Muscle of leg (tissue), 16 donors: ENCODE data around the gene SLC6A1. TPM values are rescaled to one million over a fixed set of nuclear protein-coding genes. Genes with fewer than 3 reads are reported as not detected.
A peak's percentile ranks its signal among the peaks of the same experiment; 100 is the strongest.

ENCODE experiments used
- DNase-seq: peaks from one replicate; pipeline ENCODE4 v3.0.0; 2013
- H3K27ac ChIP-seq: one replicate; pipeline ENCODE4 v1.5.1; 2013; ENCODE audit warnings: mild to moderate bottlenecking, low read length, control low read depth
- H3K27me3 ChIP-seq: one replicate; pipeline ENCODE4 v1.6.1; 2013; ENCODE audit warnings: low read length; ENCODE audit not compliant: control insufficient read depth, insufficient read depth
- H3K36me3 ChIP-seq: one replicate; pipeline ENCODE4 v1.6.1; 2013; ENCODE audit warnings: low read length; ENCODE audit not compliant: control insufficient read depth, insufficient read depth
- H3K4me1 ChIP-seq: one replicate; pipeline ENCODE4 v1.6.1; 2013; ENCODE audit warnings: low read length; ENCODE audit not compliant: control insufficient read depth, insufficient read depth
- H3K4me3 ChIP-seq: one replicate; pipeline ENCODE4 v1.5.1; 2013; ENCODE audit warnings: low read length, control low read depth
- H3K9me3 ChIP-seq: replicated peaks from 2 replicates; pipeline ENCODE4 v1.6.1; 2013; ENCODE audit warnings: low read depth, low read length; ENCODE audit not compliant: control insufficient read depth
- WGBS: methylation state at CpG from one replicate; pipeline ENCODE4 v1.1.5; 2013; ENCODE audit warnings: missing lambda C conversion rate; ENCODE audit not compliant: insufficient coverage; 5-methylcytosine and 5-hydroxymethylcytosine counted together
- long read RNA-seq, 11 donors: transcript quantifications; one replicate each; lab custom pipeline, GENCODE V29; 2026
- polyA plus RNA-seq, 8 donors: library from polyadenylated mRNA; unstranded; fragments of 120-200 nt; gene quantifications; one replicate each; pipeline versions ENCODE4 v1.2.1 to v1.2.3, GENCODE V29; 2013; ENCODE audit warnings: inconsistent platforms in 1 of 8, low replicate concordance in 1 of 8; ENCODE audit not compliant: insufficient read length in 8 of 8, insufficient read depth in 1 of 8
- total RNA-seq: library from RNA; stranded (reverse); fragments of 120-200 nt; gene quantifications from one replicate; pipeline ENCODE4 v1.2.4, GENCODE V29; 2013

The SLC6A1 gene
- total RNA-seq: 1.2 TPM
- polyA plus RNA-seq: 1 to 10 TPM; 1.4 to 3.2 (median 2.1) TPM
- long read RNA-seq, donor 1: 0 reads
- long read RNA-seq, donor 2: 0 reads
- long read RNA-seq, donor 3: 0 reads
- long read RNA-seq, donor 4: 0 reads
- long read RNA-seq, donor 5: 0 reads
- long read RNA-seq, donor 6: 0 reads
- long read RNA-seq, donor 7: 0 reads
- long read RNA-seq, donor 8: 0 reads
- long read RNA-seq, donor 9: 0 reads
- long read RNA-seq, donor 10: 0 reads
- long read RNA-seq, donor 11, partial matches to known transcripts: 0 of 1 reads
- long read RNA-seq, donor 11, other reads (novel, unspliced or antisense): 0 of 1 reads

- peak; percentile 71 for DNase-seq
- no peaks in the 10 kb centered on the region for H3K36me3 ChIP-seq
- peak within 1 kb of the TSS; percentile 40 for H3K4me3 ChIP-seq
- peaks cover 11% of the 10 kb centered on the region for H3K4me1 ChIP-seq
- peaks cover 60% of the 10 kb centered on the region for H3K27me3 ChIP-seq
- H3K9me3 ChIP-seq: no peaks in the 10 kb centered on the region
- H3K27ac ChIP-seq: peak within 1 kb of the TSS; percentile 42
- WGBS: under 1% methylated on average over 42 of the region's 69 CpGs
Measured at GRCh38 chr3:10992017-10992942, at the start of gene SLC6A1. Gene SLC6A1, plus strand, starts transcription at chr3:10992748. Its CDS starts 24,464 bp downstream, at chr3:11017212.

- whole genome bisulfite sequencing: 88% methylated on average over 8 of the region's 8 CpGs
- DNase-seq: no peak
- H3K4me3 ChIP-seq: no peak overlapping the region
- peaks cover 16% of the 10 kb centered on the region for H3K27me3 ChIP-seq
- no peaks in the 10 kb centered on the region for H3K36me3 ChIP-seq
- no peaks in the 10 kb centered on the region for H3K4me1 ChIP-seq
- H3K9me3 ChIP-seq: peaks cover 4% of the 10 kb centered on the region
- no peak overlapping the region for H3K27ac ChIP-seq
Measured at GRCh38 chr3:10944866-10945265, 47.7 kb upstream of the SLC6A1 start.

GRCh38 chr3:10945683-10946287 is 46.8 kb upstream of the SLC6A1 start:
- no peak overlapping the region for H3K4me3 ChIP-seq
- H3K27ac ChIP-seq: no peak overlapping the region
- WGBS: 0% methylated on average over 1 of the region's 8 CpGs
- no peaks in the 10 kb centered on the region for H3K36me3 ChIP-seq
- H3K9me3 ChIP-seq: peaks cover 4% of the 10 kb centered on the region
- no peaks in the 10 kb centered on the region for H3K4me1 ChIP-seq
- peaks cover 16% of the 10 kb centered on the region for H3K27me3 ChIP-seq
- peak; percentile 63 for DNase-seq

- H3K9me3 ChIP-seq: peaks cover 4% of the 10 kb centered on the region
- H3K27ac ChIP-seq: no peak overlapping the region
- H3K36me3 ChIP-seq: no peaks in the 10 kb centered on the region
- peaks cover 6% of the 10 kb centered on the region for H3K4me1 ChIP-seq
- 50% methylated on average over 1 of the region's 8 CpGs for WGBS
- H3K27me3 ChIP-seq: peaks cover 17% of the 10 kb centered on the region
- H3K4me3 ChIP-seq: no peak overlapping the region
- DNase-seq: no peak
Measured at GRCh38 chr3:10946526-10946925, 46.0 kb upstream of the SLC6A1 start.

GRCh38 chr3:10948326-10948725 is 44.2 kb upstream of the SLC6A1 start:
- Histone ChIP-seq H3K36me3 (no peaks in the 10 kb centered on the region), H3K4me1 (peaks cover 15% of the 10 kb centered on the region), H3K4me3 (no peak overlapping the region), H3K27ac (no peak overlapping the region), H3K27me3 (peaks cover 23% of the 10 kb centered on the region), H3K9me3 (no peaks in the 10 kb centered on the region)
- 71% methylated on average over 4 of the region's 6 CpGs for WGBS
- no peak for DNase-seq

GRCh38 chr3:10949197-10949596 is 43.4 kb upstream of the SLC6A1 start:
- Histone ChIP-seq H3K27ac (no peak overlapping the region), H3K4me1 (peaks cover 22% of the 10 kb centered on the region), H3K27me3 (peaks cover 26% of the 10 kb centered on the region), H3K9me3 (no peaks in the 10 kb centered on the region), H3K4me3 (no peak overlapping the region), H3K36me3 (no peaks in the 10 kb centered on the region)
- WGBS: 79% methylated on average over 16 of the region's 19 CpGs
- DNase-seq: no peak

- Histone ChIP-seq H3K4me1 (peaks cover 33% of the 10 kb centered on the region), H3K9me3 (no peaks in the 10 kb centered on the region), H3K36me3 (no peaks in the 10 kb centered on the region), H3K27me3 (peaks cover 26% of the 10 kb centered on the region), H3K27ac (no peak overlapping the region), H3K4me3 (peak overlapping the region; percentile 1)
- peak; percentile 75 for DNase-seq
- 60% methylated on average over 8 of the region's 12 CpGs for WGBS
Measured at GRCh38 chr3:10950476-10951294, 41.9 kb upstream of the SLC6A1 start.

GRCh38 chr3:10951295-10951926 is 41.1 kb upstream of the SLC6A1 start:
- DNase-seq: no peak
- Histone ChIP-seq H3K27me3 (peaks cover 26% of the 10 kb centered on the region), H3K4me1 (peaks cover 40% of the 10 kb centered on the region), H3K9me3 (no peaks in the 10 kb centered on the region), H3K36me3 (no peaks in the 10 kb centered on the region), H3K4me3 (peak overlapping the region; percentile 1), H3K27ac (no peak overlapping the region)
- 52% methylated on average over 6 of the region's 7 CpGs for WGBS

GRCh38 chr3:10952525-10952924 is 40.0 kb upstream of the SLC6A1 start:
- Histone ChIP-seq H3K9me3 (no peaks in the 10 kb centered on the region), H3K36me3 (no peaks in the 10 kb centered on the region), H3K27ac (no peak overlapping the region), H3K4me1 (peaks cover 52% of the 10 kb centered on the region), H3K4me3 (no peak overlapping the region), H3K27me3 (peaks cover 23% of the 10 kb centered on the region)
- WGBS: 62% methylated on average over 2 of the region's 3 CpGs
- DNase-seq: no peak
